WTC11 (cell line): ENCODE measurements around the gene WASHC3.

Experiments
- CREB1 ChIP-seq: sonication (generic); formaldehyde crosslinking; IDR thresholded peaks from 2 replicates; pipeline ENCODE4 v1.8.0; 2023; ENCODE audit warnings: mild to moderate bottlenecking, missing genetic modification reagents
- EMX1 ChIP-seq: fragments of 250-450 bp; sonication (Bioruptor Pico); IDR thresholded peaks from 2 replicates; pipeline ENCODE4 v1.8.0; 2021; ENCODE audit warnings: mild to moderate bottlenecking
- FOXP1 ChIP-seq: sonication (generic); formaldehyde crosslinking; IDR thresholded peaks from 2 replicates; pipeline ENCODE4 v1.8.0; 2022; ENCODE audit warnings: missing genetic modification reagents, mild to moderate bottlenecking, moderate library complexity, borderline replicate concordance
- JUN ChIP-seq: sonication (generic); formaldehyde crosslinking; IDR thresholded peaks from 2 replicates; pipeline ENCODE4 v1.8.0; 2023; ENCODE audit warnings: mild to moderate bottlenecking, missing genetic modification reagents
- TEAD1 ChIP-seq: sonication (generic); formaldehyde crosslinking; IDR thresholded peaks from 2 replicates; pipeline ENCODE4 v1.8.0; 2022; ENCODE audit warnings: mild to moderate bottlenecking, missing genetic modification reagents
- ZNF138 ChIP-seq: sonication (generic); formaldehyde crosslinking; conservative IDR thresholded peaks from 2 replicates; pipeline ENCODE4 v1.8.1; 2022; ENCODE audit warnings: mild to moderate bottlenecking, moderate library complexity, missing genetic modification reagents
- ZNF263 ChIP-seq: sonication (generic); formaldehyde crosslinking; IDR thresholded peaks from 2 replicates; pipeline ENCODE4 v1.8.1; 2022; ENCODE audit warnings: low read depth, mild to moderate bottlenecking, moderate library complexity, missing genetic modification reagents
- TF ChIP-seq, protein P1 (sequence below): sonication (generic); formaldehyde crosslinking; IDR thresholded peaks from 2 replicates; pipeline ENCODE4 v1.8.0; 2022; ENCODE audit warnings: mild to moderate bottlenecking, missing genetic modification reagents
- TF ChIP-seq, protein P2 (sequence below): sonication (generic); formaldehyde crosslinking; IDR thresholded peaks from 2 replicates; pipeline ENCODE4 v1.8.0; 2023; ENCODE audit warnings: missing genetic modification reagents, mild to moderate bottlenecking, borderline replicate concordance
- TF ChIP-seq, protein P3 (sequence below): fragments of 200-600 bp; IDR thresholded peaks from 2 replicates; pipeline ENCODE4 v1.8.0; 2022; ENCODE audit warnings: antibody characterized with exemption
- TF ChIP-seq, protein P4 (sequence below): sonication (generic); formaldehyde crosslinking; IDR thresholded peaks from 2 replicates; pipeline ENCODE4 v1.8.1; 2022; ENCODE audit warnings: mild to moderate bottlenecking, moderate library complexity, missing genetic modification reagents

DNA sequence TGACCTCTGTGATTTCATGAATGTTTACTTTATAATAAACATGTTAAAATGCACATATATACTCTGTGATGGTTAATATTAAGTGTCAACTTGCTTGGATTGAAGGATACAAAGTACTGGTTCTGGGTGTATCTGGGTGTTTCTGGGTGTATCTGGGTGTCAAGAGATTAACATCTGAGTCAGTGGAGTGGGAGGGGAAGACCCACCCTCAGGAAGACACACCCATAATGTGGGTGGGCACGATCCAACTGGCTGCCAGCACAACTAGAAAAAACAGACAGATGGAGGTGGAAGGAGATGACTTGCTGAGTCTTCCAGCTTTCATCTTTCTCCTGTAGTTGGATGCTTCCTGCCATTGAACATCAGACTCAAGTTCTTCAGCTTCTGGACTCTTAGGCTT lies 46.2 kb upstream of the WASHC3 start:
- no peak for TF ChIP-seq EMX1 (CRISPR knock-in tag)
- TF ChIP-seq, protein P1, sequence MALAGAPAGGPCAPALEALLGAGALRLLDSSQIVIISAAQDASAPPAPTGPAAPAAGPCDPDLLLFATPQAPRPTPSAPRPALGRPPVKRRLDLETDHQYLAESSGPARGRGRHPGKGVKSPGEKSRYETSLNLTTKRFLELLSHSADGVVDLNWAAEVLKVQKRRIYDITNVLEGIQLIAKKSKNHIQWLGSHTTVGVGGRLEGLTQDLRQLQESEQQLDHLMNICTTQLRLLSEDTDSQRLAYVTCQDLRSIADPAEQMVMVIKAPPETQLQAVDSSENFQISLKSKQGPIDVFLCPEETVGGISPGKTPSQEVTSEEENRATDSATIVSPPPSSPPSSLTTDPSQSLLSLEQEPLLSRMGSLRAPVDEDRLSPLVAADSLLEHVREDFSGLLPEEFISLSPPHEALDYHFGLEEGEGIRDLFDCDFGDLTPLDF (CRISPR knock-in tag) = no peak
- TF ChIP-seq, protein P2, sequence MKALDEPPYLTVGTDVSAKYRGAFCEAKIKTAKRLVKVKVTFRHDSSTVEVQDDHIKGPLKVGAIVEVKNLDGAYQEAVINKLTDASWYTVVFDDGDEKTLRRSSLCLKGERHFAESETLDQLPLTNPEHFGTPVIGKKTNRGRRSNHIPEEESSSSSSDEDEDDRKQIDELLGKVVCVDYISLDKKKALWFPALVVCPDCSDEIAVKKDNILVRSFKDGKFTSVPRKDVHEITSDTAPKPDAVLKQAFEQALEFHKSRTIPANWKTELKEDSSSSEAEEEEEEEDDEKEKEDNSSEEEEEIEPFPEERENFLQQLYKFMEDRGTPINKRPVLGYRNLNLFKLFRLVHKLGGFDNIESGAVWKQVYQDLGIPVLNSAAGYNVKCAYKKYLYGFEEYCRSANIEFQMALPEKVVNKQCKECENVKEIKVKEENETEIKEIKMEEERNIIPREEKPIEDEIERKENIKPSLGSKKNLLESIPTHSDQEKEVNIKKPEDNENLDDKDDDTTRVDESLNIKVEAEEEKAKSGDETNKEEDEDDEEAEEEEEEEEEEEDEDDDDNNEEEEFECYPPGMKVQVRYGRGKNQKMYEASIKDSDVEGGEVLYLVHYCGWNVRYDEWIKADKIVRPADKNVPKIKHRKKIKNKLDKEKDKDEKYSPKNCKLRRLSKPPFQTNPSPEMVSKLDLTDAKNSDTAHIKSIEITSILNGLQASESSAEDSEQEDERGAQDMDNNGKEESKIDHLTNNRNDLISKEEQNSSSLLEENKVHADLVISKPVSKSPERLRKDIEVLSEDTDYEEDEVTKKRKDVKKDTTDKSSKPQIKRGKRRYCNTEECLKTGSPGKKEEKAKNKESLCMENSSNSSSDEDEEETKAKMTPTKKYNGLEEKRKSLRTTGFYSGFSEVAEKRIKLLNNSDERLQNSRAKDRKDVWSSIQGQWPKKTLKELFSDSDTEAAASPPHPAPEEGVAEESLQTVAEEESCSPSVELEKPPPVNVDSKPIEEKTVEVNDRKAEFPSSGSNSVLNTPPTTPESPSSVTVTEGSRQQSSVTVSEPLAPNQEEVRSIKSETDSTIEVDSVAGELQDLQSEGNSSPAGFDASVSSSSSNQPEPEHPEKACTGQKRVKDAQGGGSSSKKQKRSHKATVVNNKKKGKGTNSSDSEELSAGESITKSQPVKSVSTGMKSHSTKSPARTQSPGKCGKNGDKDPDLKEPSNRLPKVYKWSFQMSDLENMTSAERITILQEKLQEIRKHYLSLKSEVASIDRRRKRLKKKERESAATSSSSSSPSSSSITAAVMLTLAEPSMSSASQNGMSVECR (CRISPR knock-in tag) = no peak
- TF ChIP-seq, protein P3, sequence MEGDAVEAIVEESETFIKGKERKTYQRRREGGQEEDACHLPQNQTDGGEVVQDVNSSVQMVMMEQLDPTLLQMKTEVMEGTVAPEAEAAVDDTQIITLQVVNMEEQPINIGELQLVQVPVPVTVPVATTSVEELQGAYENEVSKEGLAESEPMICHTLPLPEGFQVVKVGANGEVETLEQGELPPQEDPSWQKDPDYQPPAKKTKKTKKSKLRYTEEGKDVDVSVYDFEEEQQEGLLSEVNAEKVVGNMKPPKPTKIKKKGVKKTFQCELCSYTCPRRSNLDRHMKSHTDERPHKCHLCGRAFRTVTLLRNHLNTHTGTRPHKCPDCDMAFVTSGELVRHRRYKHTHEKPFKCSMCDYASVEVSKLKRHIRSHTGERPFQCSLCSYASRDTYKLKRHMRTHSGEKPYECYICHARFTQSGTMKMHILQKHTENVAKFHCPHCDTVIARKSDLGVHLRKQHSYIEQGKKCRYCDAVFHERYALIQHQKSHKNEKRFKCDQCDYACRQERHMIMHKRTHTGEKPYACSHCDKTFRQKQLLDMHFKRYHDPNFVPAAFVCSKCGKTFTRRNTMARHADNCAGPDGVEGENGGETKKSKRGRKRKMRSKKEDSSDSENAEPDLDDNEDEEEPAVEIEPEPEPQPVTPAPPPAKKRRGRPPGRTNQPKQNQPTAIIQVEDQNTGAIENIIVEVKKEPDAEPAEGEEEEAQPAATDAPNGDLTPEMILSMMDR = no peak
- no peak for TF ChIP-seq CREB1 (CRISPR knock-in tag)
- no peak for TF ChIP-seq TEAD1 (CRISPR knock-in tag)
- TF ChIP-seq ZNF263 (CRISPR knock-in tag) = no peak
- TF ChIP-seq, protein P4, sequence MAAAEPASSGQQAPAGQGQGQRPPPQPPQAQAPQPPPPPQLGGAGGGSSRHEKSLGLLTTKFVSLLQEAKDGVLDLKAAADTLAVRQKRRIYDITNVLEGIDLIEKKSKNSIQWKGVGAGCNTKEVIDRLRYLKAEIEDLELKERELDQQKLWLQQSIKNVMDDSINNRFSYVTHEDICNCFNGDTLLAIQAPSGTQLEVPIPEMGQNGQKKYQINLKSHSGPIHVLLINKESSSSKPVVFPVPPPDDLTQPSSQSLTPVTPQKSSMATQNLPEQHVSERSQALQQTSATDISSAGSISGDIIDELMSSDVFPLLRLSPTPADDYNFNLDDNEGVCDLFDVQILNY (CRISPR knock-in tag) = no peak
- no peak for TF ChIP-seq FOXP1 (CRISPR knock-in tag)
- no peak for TF ChIP-seq ZNF138 (CRISPR knock-in tag)
- TF ChIP-seq JUN (CRISPR knock-in tag) = no peak
